Urinary bladder (tissue), 4 donors: ENCODE results near the gene POC1B. TPM values are rescaled to one million over a fixed set of nuclear protein-coding genes. Genes with fewer than 3 reads are reported as not detected.
A peak's percentile ranks its signal among the peaks of the same experiment; 100 is the strongest.

Experiments used
- DNase-seq: peaks from one replicate; pipeline ENCODE4 v3.0.0-alpha.2; 2015; ENCODE audit errors: extremely low spot score
- H3K27ac ChIP-seq: one replicate; pipeline ENCODE4 v1.5.1; 2013; ENCODE audit warnings: low read depth, mild to moderate bottlenecking, moderate library complexity
- H3K36me3 ChIP-seq: one replicate; pipeline ENCODE4 v1.6.1; 2013; ENCODE audit warnings: mild to moderate bottlenecking, moderate library complexity; ENCODE audit not compliant: insufficient read depth
- H3K4me1 ChIP-seq: one replicate; pipeline ENCODE4 v1.6.1; 2013; ENCODE audit warnings: mild to moderate bottlenecking, moderate library complexity; ENCODE audit not compliant: insufficient read depth
- H3K4me3 ChIP-seq: one replicate; pipeline ENCODE4 v1.5.1; 2013; ENCODE audit warnings: low read depth, low read length
- WGBS: extraction: QIAGEN DNeasy Blood & Tissue Kit; methylation state at CpG from one replicate; pipeline ENCODE4 v1.1.7; 2013; 5-methylcytosine and 5-hydroxymethylcytosine counted together
- polyA plus RNA-seq: library from polyadenylated mRNA; stranded (reverse); fragments of 200-250 nt; gene quantifications from one replicate; pipeline ENCODE4 v1.2.3, GENCODE V29; 2013
- total RNA-seq: library from RNA; depleted of rRNA; stranded (reverse); fragments of >200 nt; gene quantifications from one replicate; pipeline ENCODE4 v1.2.3, GENCODE V29; 2014
- donor health status: healthy with polysubstance abuse.
- donor health status: healthy.

POC1B gene
- total and polyA plus RNA-seq, 2 donors, result 10.5 to 41.1 TPM

DNA sequence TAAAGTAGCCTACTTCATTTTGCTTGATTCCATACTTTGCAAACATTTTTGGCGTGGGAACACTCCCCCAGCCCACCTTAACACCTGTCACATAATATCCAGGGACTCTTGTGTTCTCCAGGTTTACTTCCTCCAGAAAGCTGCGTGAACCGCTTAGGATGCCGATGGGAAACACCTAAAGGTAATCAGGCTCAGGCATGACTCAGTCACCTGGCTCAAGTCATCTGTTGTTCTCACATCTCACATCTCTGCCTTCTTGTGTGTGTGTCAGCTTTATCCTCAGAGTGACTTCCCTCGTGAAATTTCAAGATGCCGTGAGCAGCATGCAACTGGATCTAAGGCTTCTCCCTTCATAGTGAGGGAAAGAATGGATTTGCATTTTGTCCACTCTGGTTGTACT, 125.4 kb downstream of the POC1B start:
- Histone ChIP-seq H3K4me3 (no peak overlapping the region), H3K36me3 (no peaks in the 10 kb centered on the region), H3K4me1 (no peaks in the 10 kb centered on the region), H3K27ac (no peak overlapping the region)
- no peak for DNase-seq
- WGBS, result 96% methylated on average over 6 of the region's 6 CpGs

DNA sequence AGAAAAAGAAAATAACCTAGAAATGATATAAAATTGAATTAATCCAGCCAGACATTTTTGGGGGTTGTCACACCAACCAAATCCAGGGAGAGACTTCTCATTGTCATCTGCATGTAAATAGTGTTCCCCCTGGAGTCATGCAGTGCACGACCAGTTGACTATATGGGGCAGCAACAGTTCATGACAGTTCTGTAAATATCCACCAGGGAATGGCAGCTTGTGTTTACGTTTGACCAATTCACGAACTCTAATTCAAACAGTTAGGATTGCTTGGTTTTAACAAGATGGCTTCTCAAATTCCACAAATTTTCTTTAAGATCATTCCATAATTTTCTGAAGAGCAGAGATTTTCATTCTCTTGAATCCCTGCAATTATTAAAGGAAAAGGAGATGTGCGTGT, 130.1 kb downstream of the POC1B start:
- H3K27ac ChIP-seq, result no peak overlapping the region
- no peaks in the 10 kb centered on the region for H3K4me1 ChIP-seq
- 70% methylated on average over 4 of the region's 4 CpGs for WGBS
- no peak for DNase-seq
- H3K4me3 ChIP-seq, result no peak overlapping the region
- H3K36me3 ChIP-seq, result no peaks in the 10 kb centered on the region

GRCh38 chr12:89393551-89394121, 132.2 kb downstream of the POC1B start:
- no peaks in the 10 kb centered on the region for H3K4me1 ChIP-seq
- WGBS, result 50% methylated on average over 3 of the region's 3 CpGs
- no peak overlapping the region for H3K4me3 ChIP-seq
- DNase-seq, result no peak
- H3K36me3 ChIP-seq, result no peaks in the 10 kb centered on the region
- H3K27ac ChIP-seq, result peak overlapping the region; percentile 18

- Histone ChIP-seq H3K36me3 (no peaks in the 10 kb centered on the region), H3K4me1 (no peaks in the 10 kb centered on the region), H3K4me3 (no peak overlapping the region), H3K27ac (no peak overlapping the region)
- 94% methylated on average over 3 of the region's 3 CpGs for WGBS
- no peak for DNase-seq
Measured at GRCh38 chr12:89392391-89392790, 133.5 kb downstream of the POC1B start.

DNA sequence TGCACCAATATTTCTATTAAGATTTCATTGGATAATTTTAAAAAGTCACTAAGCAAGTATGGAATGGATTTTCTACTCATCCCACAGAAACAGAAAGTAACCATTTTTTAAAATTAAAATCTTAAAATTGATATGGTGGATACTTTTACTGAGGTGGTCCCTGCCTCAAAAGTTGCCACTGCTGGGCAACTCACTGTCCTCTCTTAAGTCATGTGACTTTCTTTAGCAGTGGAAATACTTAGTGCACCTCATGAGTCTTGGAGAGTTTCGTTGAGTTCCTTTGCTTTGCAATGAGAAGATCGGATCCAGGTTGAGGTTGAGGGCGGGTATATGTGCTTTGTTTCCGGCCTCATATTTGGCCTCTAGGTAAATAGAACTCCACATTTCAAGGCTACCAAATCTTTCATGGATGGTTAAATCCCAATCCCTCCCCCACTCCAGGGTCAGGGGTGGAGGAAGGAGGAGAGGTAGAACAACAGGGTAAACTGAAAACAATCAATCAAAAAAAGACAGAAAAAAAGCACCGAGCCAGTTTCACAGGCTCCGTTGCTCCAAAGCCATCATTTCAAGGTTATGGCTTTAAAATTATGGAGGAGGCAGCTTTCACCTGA, 134.0 kb downstream of the POC1B start:
- Histone ChIP-seq H3K36me3 (no peaks in the 10 kb centered on the region), H3K4me1 (no peaks in the 10 kb centered on the region), H3K4me3 (no peak overlapping the region), H3K27ac (no peak overlapping the region)
- no peak for DNase-seq
- 94% methylated on average over 6 of the region's 6 CpGs for WGBS

- DNase-seq, result no peak
- Histone ChIP-seq H3K4me3 (no peak overlapping the region), H3K4me1 (no peaks in the 10 kb centered on the region), H3K36me3 (no peaks in the 10 kb centered on the region), H3K27ac (no peak overlapping the region)
- WGBS, result 86% methylated on average over 3 of the region's 3 CpGs
Measured at GRCh38 chr12:89390802-89391673, 134.8 kb downstream of the POC1B start.

DNA sequence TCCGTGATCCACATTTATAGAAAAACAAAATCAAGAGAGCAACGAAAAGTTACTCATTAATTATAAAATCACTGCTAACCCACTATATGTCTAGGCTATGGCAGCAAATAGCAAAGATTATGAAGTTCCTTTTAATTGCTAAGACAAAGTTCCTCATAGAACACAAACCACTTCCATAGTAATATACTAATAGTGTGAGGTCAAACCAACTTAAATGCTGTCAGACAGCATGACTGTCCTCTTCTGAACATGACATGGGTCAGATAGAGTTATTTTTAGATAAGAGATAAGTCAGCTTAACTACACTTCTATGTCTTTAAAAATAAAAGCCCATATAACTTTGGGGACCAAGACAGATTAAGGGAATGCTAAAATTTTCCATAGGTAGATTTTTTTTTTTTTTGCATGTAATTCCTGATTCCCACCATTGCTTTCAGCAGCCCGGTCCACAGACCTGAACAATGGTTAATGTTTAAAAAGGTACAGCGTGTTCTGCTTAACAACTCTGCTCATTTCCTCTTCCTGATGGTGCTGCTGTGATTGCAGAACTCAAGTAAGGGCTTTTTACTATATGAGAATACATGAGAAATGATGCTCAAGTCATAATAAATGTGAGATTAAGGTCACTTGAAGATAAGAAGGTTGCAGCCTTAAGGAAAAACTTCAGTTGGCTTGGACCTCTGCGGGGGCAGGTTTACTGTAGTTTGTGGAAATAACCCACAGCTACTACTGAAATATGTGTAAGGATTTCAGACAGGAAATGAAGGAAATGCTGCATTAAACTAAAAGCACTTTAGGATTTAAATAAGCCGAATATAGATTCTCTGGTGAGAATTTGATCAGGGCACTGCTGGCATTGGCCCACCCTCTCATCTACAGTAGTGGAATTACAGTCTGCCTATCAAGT, 135.8 kb downstream of the POC1B start:
- H3K36me3 ChIP-seq, result no peaks in the 10 kb centered on the region
- no peak overlapping the region for H3K4me3 ChIP-seq
- H3K27ac ChIP-seq, result no peak overlapping the region
- WGBS, result 54% methylated on average over 6 of the region's 6 CpGs
- no peak for DNase-seq
- H3K4me1 ChIP-seq, result no peaks in the 10 kb centered on the region

GRCh38 chr12:89386138-89386537, 139.7 kb downstream of the POC1B start:
- WGBS, result 74% methylated on average over 3 of the region's 3 CpGs
- H3K4me1 ChIP-seq, result no peaks in the 10 kb centered on the region
- H3K36me3 ChIP-seq, result no peaks in the 10 kb centered on the region
- H3K27ac ChIP-seq, result no peak overlapping the region
- H3K4me3 ChIP-seq, result no peak overlapping the region
- DNase-seq, result no peak

- no peak for DNase-seq
- 49% methylated on average over 3 of the region's 3 CpGs for WGBS
- Histone ChIP-seq H3K27ac (no peak overlapping the region), H3K36me3 (no peaks in the 10 kb centered on the region), H3K4me1 (no peaks in the 10 kb centered on the region), H3K4me3 (no peak overlapping the region)
Measured at GRCh38 chr12:89384807-89385206, 141.0 kb downstream of the POC1B start.

DNA sequence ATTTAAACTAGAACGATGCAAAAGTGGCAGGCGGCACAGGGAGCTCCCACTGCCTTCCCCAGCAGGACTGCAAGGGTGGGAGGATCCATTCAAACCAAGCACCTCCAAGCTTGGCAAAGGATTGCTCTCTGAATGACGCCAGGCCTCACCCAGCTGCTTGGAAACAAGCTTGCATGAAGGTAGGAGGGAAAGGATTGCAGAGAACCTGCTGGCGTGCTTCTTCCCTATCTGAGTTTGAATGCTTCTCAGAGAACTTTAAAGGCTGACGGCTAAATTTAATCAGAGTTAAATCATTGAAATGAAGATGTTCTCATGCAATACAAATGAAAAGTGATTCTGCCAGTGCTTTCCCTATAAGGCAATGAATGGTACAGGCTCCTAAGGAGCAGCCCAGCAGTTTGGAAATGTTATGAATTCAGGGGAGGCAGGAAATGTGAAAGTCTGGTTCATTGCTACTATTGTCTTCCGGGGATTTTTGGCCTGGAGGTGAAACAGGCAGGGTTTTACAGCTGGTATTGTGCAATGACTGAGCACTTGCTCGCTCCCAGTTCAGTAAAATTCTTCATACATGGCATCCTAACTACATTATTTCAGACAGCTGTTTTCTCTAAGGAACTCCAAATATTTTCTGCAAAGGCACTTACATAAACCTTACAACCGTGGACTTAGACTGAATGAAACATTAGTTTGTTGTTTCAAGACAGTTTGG, 141.6 kb downstream of the POC1B start:
- Histone ChIP-seq H3K4me1 (no peaks in the 10 kb centered on the region), H3K36me3 (no peaks in the 10 kb centered on the region), H3K4me3 (no peak overlapping the region), H3K27ac (no peak overlapping the region)
- DNase-seq, result no peak
- WGBS, result 17% methylated on average over 8 of the region's 8 CpGs

- DNase-seq, result no peak
- WGBS, result 61% methylated on average over 6 of the region's 6 CpGs
- Histone ChIP-seq H3K27ac (peak overlapping the region; percentile 33), H3K4me3 (no peak overlapping the region), H3K36me3 (no peaks in the 10 kb centered on the region), H3K4me1 (no peaks in the 10 kb centered on the region)
Measured at GRCh38 chr12:89383235-89384049, 142.4 kb downstream of the POC1B start.

DNA sequence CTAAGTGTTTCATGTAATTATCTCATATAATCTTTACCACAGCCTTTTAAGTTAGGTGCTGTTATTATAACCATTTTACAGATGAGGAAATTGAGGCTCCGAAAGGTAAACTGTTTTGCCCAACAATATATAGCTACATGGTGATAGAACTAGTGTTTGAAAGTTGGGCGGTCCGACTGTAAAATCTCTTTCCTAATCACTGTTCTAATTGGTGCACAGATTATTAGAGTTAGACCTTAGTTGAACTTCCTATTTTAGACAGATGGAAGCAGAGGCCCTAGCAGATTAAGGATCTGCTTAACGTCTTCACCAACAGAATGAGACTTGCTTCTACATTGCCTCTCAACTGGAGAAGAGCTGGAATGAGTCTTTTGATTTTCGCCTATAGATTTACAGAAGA, 143.5 kb downstream of the POC1B start:
- Histone ChIP-seq H3K4me1 (no peaks in the 10 kb centered on the region), H3K27ac (no peak overlapping the region), H3K4me3 (no peak overlapping the region), H3K36me3 (no peaks in the 10 kb centered on the region)
- no peak for DNase-seq
- 77% methylated on average over 5 of the region's 5 CpGs for WGBS
